ENCODE measurements around the gene DKK2.

Gene DKK2

GRCh38 chr4:107035819-107036583, at the start of gene DKK2:
Gene DKK2 (minus strand): TSS chr4:107036313. CDS start chr4:107035591, 722 bp downstream.
- TF ChIP-seq, protein P1, sequence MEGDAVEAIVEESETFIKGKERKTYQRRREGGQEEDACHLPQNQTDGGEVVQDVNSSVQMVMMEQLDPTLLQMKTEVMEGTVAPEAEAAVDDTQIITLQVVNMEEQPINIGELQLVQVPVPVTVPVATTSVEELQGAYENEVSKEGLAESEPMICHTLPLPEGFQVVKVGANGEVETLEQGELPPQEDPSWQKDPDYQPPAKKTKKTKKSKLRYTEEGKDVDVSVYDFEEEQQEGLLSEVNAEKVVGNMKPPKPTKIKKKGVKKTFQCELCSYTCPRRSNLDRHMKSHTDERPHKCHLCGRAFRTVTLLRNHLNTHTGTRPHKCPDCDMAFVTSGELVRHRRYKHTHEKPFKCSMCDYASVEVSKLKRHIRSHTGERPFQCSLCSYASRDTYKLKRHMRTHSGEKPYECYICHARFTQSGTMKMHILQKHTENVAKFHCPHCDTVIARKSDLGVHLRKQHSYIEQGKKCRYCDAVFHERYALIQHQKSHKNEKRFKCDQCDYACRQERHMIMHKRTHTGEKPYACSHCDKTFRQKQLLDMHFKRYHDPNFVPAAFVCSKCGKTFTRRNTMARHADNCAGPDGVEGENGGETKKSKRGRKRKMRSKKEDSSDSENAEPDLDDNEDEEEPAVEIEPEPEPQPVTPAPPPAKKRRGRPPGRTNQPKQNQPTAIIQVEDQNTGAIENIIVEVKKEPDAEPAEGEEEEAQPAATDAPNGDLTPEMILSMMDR (IDR thresholded peaks at IDR 0.05; ENCODE audit: low read depth, low read length), result no peak
- H3K4me3 ChIP-seq (ENCODE audit: low read depth, low read length), result peak within 1 kb of the TSS; percentile 57

DNA sequence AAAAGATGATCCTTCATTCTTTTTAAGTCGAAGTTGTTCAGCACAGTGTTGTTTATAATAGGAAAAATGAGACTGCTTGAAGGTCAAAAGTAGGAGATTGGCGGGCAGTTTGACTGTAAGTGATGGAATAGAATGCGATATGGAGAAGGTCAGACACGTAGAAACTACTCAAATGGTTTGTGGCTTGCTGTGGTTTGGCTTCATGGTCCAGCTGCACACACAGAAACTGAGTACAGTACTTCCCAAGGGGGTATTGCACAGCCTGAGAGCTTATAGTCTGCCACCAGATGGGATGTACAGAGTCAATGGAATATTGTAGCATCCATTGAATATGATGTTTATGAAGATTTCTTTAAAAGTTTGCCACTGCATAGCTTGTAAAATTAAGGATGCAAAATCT, 41.1 kb upstream of the DKK2 start:
- H3K4me3 ChIP-seq (ENCODE audit: low read depth, low read length), result no peak overlapping the region
- TF ChIP-seq, protein P1 (IDR thresholded peaks at IDR 0.05; ENCODE audit: low read depth, low read length), result no peak

DNA sequence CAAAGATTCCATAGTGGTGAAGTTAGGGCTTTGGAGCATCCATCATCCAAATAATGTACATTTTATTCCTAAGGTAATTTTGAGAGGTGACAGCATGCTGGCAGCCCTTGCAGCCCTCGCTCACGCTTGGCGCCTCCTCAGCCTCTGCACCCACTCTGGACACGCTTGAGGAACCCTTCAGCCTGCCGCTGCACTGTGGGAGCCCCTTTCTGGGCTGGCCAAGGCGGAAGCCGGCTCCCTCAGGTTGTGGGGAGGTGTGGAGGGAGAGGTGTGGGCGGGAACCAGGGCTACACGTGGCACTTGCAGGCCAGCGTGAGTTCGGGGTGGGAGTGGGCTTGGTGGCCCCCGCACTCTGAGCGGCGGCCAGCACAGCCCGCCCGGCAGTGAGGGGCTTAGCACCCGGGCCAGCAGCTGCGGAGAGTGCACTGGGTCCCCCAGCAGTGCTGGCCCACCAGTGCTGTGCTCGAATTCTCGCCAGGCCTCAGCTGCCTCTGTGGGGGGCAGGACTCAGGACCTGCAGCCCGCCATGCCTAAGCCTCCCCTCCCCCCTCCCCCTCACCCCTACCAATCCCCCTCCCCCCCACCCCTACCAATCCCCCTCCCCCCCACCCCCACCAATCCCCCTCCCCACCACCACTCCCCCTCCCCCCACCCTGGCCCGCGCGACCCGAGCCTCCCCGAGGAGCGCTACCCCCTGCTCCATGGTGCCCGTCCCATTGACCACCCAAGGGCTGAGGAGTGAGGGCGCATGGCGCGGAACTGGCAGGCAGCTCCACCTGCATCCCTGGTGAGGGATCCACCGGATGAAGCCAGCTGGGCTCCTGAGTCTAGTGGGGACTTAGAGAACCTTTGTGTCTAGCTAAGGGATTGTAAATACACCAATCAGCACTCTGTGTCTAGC, 37.0 kb upstream of the DKK2 start:
- TF ChIP-seq, protein P1 (IDR thresholded peaks at IDR 0.05; ENCODE audit: low read depth, low read length), result no peak
- no peak overlapping the region for H3K4me3 ChIP-seq (ENCODE audit: low read depth, low read length)

DNA sequence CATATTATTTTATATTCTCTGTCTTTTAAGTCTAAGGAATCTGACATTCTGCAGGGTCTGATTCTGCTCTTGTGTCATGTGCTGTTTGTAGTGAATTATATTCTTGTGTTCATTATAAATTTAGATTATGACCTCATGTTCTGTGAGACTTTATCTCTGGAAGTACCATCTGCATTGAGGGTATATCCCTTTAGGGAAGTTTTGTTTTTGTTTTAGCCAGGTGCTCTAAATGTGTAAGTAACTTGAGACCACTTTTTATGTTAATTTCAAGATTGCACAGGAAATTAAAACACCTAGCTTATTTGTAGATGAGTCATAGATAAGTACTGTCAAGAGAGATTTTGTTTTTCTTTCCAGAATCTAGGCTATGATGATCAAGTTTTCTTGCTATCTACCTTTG, 35.0 kb upstream of the DKK2 start:
- TF ChIP-seq, protein P1 (IDR thresholded peaks at IDR 0.05; ENCODE audit: low read depth, low read length), result no peak
- no peak overlapping the region for H3K4me3 ChIP-seq (ENCODE audit: low read depth, low read length)

GRCh38 chr4:107069049-107069448, 32.9 kb upstream of the DKK2 start:
- H3K4me3 ChIP-seq (ENCODE audit: low read depth, low read length), result no peak overlapping the region
- TF ChIP-seq, protein P1 (IDR thresholded peaks at IDR 0.05; ENCODE audit: low read depth, low read length), result no peak

GRCh38 chr4:107068116-107068515, 32.0 kb upstream of the DKK2 start:
- TF ChIP-seq, protein P1 (IDR thresholded peaks at IDR 0.05; ENCODE audit: low read depth, low read length), result no peak

GRCh38 chr4:107066621-107067020, 30.5 kb upstream of the DKK2 start:
- TF ChIP-seq, protein P1 (IDR thresholded peaks at IDR 0.05; ENCODE audit: low read depth, low read length), result no peak
- H3K4me3 ChIP-seq (ENCODE audit: low read depth, low read length), result no peak overlapping the region

More at GRCh38 chr4:107068116-107068515, 32.0 kb upstream of the DKK2 start:
- H3K4me3 ChIP-seq (ENCODE audit: low read depth, low read length), result no peak overlapping the region

All from WI38 (cell line).